ENCODE measurements around the gene FTH1. TPM values are rescaled to one million over a fixed set of nuclear protein-coding genes. Genes with fewer than 3 reads are reported as not detected.

The FTH1 gene
- total RNA-seq, 1 experiment from 2014 or later, result 1,565 TPM

GRCh38 chr11:61994981-61995380 lies 27.5 kb upstream of the FTH1 start:
- Histone ChIP-seq H3K27me3 (replicated peaks; ENCODE audit: control insufficient read depth, insufficient read depth, low read length) (no peaks in the 10 kb centered on the region), H3K9me3 (peaks cover 16% of the 10 kb centered on the region), H3K36me3 (ENCODE audit: control insufficient read depth, insufficient read depth, low read length) (no peaks in the 10 kb centered on the region; the same call in 1 of the 2 replicates), H3K4me1 (no peaks in the 10 kb centered on the region), H3K4me3 (ENCODE audit: low read depth, low read length) (no peak overlapping the region)
- CTCF ChIA-PET, result no interaction called here
- H3K4me3 Mint-ChIP-seq (ENCODE audit: unreplicated experiment), result no peak overlapping the region
- H3K27me3 Mint-ChIP-seq (ENCODE audit: insufficient read depth, unreplicated experiment), result no peaks in the 10 kb centered on the region
- no peak for TF ChIP-seq CTCF (IDR thresholded peaks at IDR 0.05; ENCODE audit: insufficient read depth in 1 of 2, low read depth in 1 of 2, low read length in 1 of 2, severe bottlenecking in 1 of 2, unreplicated experiment in 1 of 2)
- H3K4me1 Mint-ChIP-seq (ENCODE audit: low read depth, unreplicated experiment), result peaks cover 7% of the 10 kb centered on the region
- DNase-seq, result no peak
- intact Hi-C loops (cut with micrococcal nuclease; ENCODE audit: unreplicated experiment), result no loop called here
- H3K27ac Mint-ChIP-seq (ENCODE audit: unreplicated experiment), result no peak overlapping the region
- POLR2A ChIA-PET, result no interaction called here
- H3K9me3 Mint-ChIP-seq (ENCODE audit: unreplicated experiment), result peaks cover 20% of the 10 kb centered on the region
- peaks cover 10% of the 10 kb centered on the region for H3K36me3 Mint-ChIP-seq (ENCODE audit: insufficient read depth, unreplicated experiment)
- BruUV-seq (replicated peaks), result no TSS peak

GRCh38 chr11:61985869-61986268 lies 18.4 kb upstream of the FTH1 start:
- peak; percentile 84 to 87 for DNase-seq

GRCh38 chr11:61983419-61983818 lies 16.0 kb upstream of the FTH1 start:
- Mint-ChIP-seq H3K27ac (ENCODE audit: unreplicated experiment) (no peak overlapping the region), H3K27me3 (ENCODE audit: insufficient read depth, unreplicated experiment) (no peaks in the 10 kb centered on the region), H3K4me3 (ENCODE audit: unreplicated experiment) (no peak overlapping the region), H3K9me3 (ENCODE audit: unreplicated experiment) (peaks cover 27% of the 10 kb centered on the region), H3K4me1 (ENCODE audit: low read depth, unreplicated experiment) (peaks cover 21% of the 10 kb centered on the region), H3K36me3 (ENCODE audit: insufficient read depth, unreplicated experiment) (peaks cover 17% of the 10 kb centered on the region)
- Histone ChIP-seq H3K4me1 (peaks cover 28% of the 10 kb centered on the region), H3K9me3 (no peaks in the 10 kb centered on the region), H3K4me3 (ENCODE audit: low read depth, low read length) (no peak overlapping the region), H3K27me3 (replicated peaks; ENCODE audit: control insufficient read depth, insufficient read depth, low read length) (no peaks in the 10 kb centered on the region), H3K36me3 (ENCODE audit: control insufficient read depth, insufficient read depth, low read length) (no peaks in the 10 kb centered on the region)
- no peak for TF ChIP-seq CTCF (IDR thresholded peaks at IDR 0.05; ENCODE audit: insufficient read depth in 1 of 2, low read depth in 1 of 2, low read length in 1 of 2, severe bottlenecking in 1 of 2, unreplicated experiment in 1 of 2)
- DNase-seq, result no peak
- ChIA-PET POLR2A (no interaction called here), CTCF (interaction anchor here (0.6 to 0.7 kb wide), 2 partner anchors 28 to 475 kb away, joined by 4 read pairs; partner anchors contain the start of gene LRRC10B)
- no TSS peak for BruUV-seq (replicated peaks)
- intact Hi-C loops (cut with micrococcal nuclease; ENCODE audit: unreplicated experiment), result no loop called here

More at GRCh38 chr11:61985869-61986268, 18.4 kb upstream of the FTH1 start:
- intact Hi-C loops (cut with micrococcal nuclease; ENCODE audit: unreplicated experiment), result loop anchor here (1.0 to 5.0 kb wide), 4 partner anchors 13 to 68 kb away; no protein-coding TSS in a partner anchor
- peaks cover 14% of the 10 kb centered on the region for H3K4me1 Mint-ChIP-seq (ENCODE audit: low read depth, unreplicated experiment)
- H3K9me3 Mint-ChIP-seq (ENCODE audit: unreplicated experiment), result peaks cover 37% of the 10 kb centered on the region
- peak overlapping the region; percentile 85 for H3K27ac Mint-ChIP-seq (ENCODE audit: unreplicated experiment)
- Histone ChIP-seq H3K36me3 (ENCODE audit: control insufficient read depth, insufficient read depth, low read length) (no peaks in the 10 kb centered on the region), H3K4me3 (ENCODE audit: low read depth, low read length) (no peak overlapping the region), H3K9me3 (no peaks in the 10 kb centered on the region), H3K27me3 (replicated peaks; ENCODE audit: control insufficient read depth, insufficient read depth, low read length) (no peaks in the 10 kb centered on the region), H3K4me1 (peaks cover 22% of the 10 kb centered on the region)
- TF ChIP-seq CTCF (IDR thresholded peaks at IDR 0.05; ENCODE audit: insufficient read depth in 1 of 2, low read depth in 1 of 2, low read length in 1 of 2, severe bottlenecking in 1 of 2, unreplicated experiment in 1 of 2), result no peak
- CTCF ChIA-PET, result interaction anchor here (0.6 to 1.3 kb wide), 7 partner anchors 13 to 96 kb away, joined by 3 to 5 read pairs (median 4); no protein-coding TSS in a partner anchor
- H3K36me3 Mint-ChIP-seq (ENCODE audit: insufficient read depth, unreplicated experiment), result peaks cover 17% of the 10 kb centered on the region
- H3K27me3 Mint-ChIP-seq (ENCODE audit: insufficient read depth, unreplicated experiment), result no peaks in the 10 kb centered on the region
- POLR2A ChIA-PET, result interaction anchor here (0.6 to 1.9 kb wide), 5 partner anchors 9 to 36 kb away, joined by 3 to 25 read pairs (median 5); partner anchors contain the start of gene FTH1
- no TSS peak for BruUV-seq (replicated peaks)
- peak overlapping the region; percentile 52 for H3K4me3 Mint-ChIP-seq (ENCODE audit: unreplicated experiment)
